ENCODE data around the gene APCS. TPM values are rescaled to one million over a fixed set of nuclear protein-coding genes. Genes with fewer than 3 reads are reported as not detected.

Gene APCS
- total RNA-seq, 4 donors from 2014 or later: not detected

DNA sequence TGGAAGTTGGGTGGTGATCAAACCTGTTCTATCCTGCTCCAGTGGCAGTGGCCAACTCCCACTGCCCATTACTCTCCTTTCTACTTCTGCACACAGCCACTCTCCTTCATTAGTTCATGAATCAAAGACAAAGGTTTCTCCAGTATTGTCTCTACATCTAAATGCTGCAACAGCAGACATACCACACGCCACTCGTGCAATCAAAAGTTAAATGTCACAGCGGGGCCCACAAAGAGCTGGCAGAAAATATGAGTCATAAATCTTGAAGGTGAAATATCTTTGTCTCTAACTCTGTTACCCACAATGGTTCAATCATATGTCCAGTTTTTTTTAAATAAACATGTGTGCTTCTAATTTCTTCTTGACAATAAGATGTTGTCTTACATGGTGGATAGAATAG lies 13.3 kb downstream of the APCS start:
- H3K27ac ChIP-seq: no peak overlapping the region
- WGBS, 2 donors: 79 to 92% methylated on average over 3 of the region's 3 CpGs
- H3K27me3 ChIP-seq: no peaks in the 10 kb centered on the region
- no peaks in the 10 kb centered on the region for H3K9me3 ChIP-seq
- TF ChIP-seq, protein P1, sequence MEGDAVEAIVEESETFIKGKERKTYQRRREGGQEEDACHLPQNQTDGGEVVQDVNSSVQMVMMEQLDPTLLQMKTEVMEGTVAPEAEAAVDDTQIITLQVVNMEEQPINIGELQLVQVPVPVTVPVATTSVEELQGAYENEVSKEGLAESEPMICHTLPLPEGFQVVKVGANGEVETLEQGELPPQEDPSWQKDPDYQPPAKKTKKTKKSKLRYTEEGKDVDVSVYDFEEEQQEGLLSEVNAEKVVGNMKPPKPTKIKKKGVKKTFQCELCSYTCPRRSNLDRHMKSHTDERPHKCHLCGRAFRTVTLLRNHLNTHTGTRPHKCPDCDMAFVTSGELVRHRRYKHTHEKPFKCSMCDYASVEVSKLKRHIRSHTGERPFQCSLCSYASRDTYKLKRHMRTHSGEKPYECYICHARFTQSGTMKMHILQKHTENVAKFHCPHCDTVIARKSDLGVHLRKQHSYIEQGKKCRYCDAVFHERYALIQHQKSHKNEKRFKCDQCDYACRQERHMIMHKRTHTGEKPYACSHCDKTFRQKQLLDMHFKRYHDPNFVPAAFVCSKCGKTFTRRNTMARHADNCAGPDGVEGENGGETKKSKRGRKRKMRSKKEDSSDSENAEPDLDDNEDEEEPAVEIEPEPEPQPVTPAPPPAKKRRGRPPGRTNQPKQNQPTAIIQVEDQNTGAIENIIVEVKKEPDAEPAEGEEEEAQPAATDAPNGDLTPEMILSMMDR (IDR thresholded peaks at IDR 0.05): no peak
- H3K4me1 ChIP-seq: no peaks in the 10 kb centered on the region
- H3K4me3 ChIP-seq (replicated peaks in 1 of 3): no peak overlapping the region
- intact Hi-C loops (cut with DNase I): no loop called here
- H3K36me3 ChIP-seq: no peaks in the 10 kb centered on the region
- DNase-seq: no peak

DNA sequence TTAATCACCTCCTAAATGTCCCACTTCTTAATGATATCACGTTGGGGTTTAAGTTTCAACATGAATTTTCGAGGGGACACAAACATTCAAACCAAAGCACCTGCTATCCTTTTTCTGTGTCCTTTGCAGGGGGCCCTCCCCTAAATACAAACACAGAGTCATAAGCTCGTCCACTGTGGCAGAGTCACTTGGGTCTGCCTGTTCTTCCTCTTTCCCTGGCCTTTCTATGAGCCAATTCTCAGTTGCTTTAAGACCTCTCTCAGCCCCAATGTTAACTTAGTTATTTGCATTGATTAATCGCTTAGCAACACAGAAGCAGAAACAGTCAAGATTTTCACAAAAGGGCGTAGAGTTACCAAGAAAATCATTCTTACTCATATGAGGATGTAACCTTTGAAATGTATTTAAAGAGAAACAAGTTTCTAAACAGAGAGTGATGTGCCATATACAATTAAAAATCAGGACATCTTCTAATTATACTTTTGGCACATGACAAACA lies 14.9 kb downstream of the APCS start:
- Histone ChIP-seq H3K27ac (no peak overlapping the region), H3K27me3 (no peaks in the 10 kb centered on the region), H3K9me3 (no peaks in the 10 kb centered on the region), H3K4me1 (no peaks in the 10 kb centered on the region), H3K36me3 (no peaks in the 10 kb centered on the region), H3K4me3 (replicated peaks in 1 of 3) (no peak overlapping the region)
- no peak for TF ChIP-seq POLR2A (IDR thresholded peaks at IDR 0.05)
- TF ChIP-seq, protein P1 (IDR thresholded peaks at IDR 0.05): no peak
- 72% methylated on average over 5 of the region's 5 CpGs for WGBS, 2 donors
- DNase-seq: no peak
- intact Hi-C loops (cut with DNase I): no loop called here

DNA sequence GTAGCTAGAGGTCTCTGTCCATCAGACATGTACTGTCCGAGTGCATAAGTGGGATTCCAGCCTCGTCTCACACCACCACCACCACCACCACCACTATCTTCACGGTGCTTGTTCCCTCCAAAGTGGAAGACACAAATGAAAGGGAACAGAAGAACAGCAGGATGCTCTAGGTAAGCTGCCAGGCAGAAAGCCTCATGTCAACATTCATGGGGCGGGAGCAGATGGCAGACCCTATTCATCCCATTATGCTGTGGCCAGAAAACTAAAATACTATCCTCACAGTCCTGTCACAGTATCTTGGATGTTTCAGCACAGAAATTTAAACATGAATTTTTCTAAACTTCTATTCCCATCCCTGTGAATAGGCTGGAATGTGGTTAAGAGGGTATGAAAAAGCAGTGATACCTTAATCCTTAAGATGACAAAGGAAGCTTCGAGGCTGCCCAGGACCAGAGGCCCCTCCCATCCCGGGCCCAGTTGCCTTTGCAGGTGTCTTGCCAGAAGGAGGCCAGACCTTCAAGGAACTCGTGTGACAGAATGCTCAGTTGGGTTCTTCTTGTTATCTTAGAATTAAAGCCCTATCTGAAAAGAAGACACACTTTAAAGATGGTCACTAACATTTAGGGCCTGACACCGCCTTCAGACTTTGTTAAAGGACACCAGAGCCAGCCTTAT lies 24.7 kb downstream of the APCS start:
- H3K27me3 ChIP-seq: no peaks in the 10 kb centered on the region
- no peak for DNase-seq
- H3K36me3 ChIP-seq: no peaks in the 10 kb centered on the region
- no peak overlapping the region for H3K4me3 ChIP-seq (replicated peaks in 1 of 3)
- no peaks in the 10 kb centered on the region for H3K4me1 ChIP-seq
- no peak overlapping the region for H3K27ac ChIP-seq
- WGBS, 2 donors: 67 to 74% methylated on average over 7 to 8 of the region's 8 CpGs
- TF ChIP-seq POLR2A (IDR thresholded peaks at IDR 0.05): no peak
- TF ChIP-seq, protein P1 (IDR thresholded peaks at IDR 0.05): no peak
- H3K9me3 ChIP-seq: no peaks in the 10 kb centered on the region
- intact Hi-C loops (cut with DNase I): no loop called here

DNA sequence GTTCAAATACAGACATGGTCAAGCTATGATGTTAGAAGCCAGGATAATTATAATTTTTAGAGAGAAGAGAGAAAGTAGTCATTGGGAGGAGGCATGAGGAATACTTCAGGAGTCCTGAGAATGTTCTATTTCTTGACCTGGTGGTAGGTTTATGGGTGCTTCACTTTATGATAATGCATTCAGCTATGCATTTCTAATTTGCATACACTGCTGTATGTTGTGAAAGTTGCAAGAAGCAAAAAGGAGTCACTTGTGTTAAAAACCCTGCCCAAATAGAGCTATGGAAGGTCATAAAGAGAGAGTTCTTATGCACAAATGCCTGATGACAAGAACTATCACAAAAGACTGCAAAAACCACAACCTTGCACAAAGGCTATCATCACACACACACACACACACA lies 45.3 kb downstream of the APCS start:
- Histone ChIP-seq H3K27ac (no peak overlapping the region), H3K9me3 (no peaks in the 10 kb centered on the region), H3K36me3 (no peaks in the 10 kb centered on the region), H3K4me1 (no peaks in the 10 kb centered on the region), H3K4me3 (replicated peaks in 1 of 3) (no peak overlapping the region), H3K27me3 (no peaks in the 10 kb centered on the region)
- DNase-seq: no peak
- TF ChIP-seq, protein P1 (IDR thresholded peaks at IDR 0.05): no peak
- TF ChIP-seq POLR2A (IDR thresholded peaks at IDR 0.05): no peak
- intact Hi-C loops (cut with DNase I): no loop called here

Other genes with a start within 250 kb of the APCS start
- not detected for gene OR10J4, start 155.6 kb upstream of the APCS start, total RNA-seq
- gene OR10J1, start 148.1 kb upstream of the APCS start, total RNA-seq: not detected
- not detected for gene OR10J5, start 51.8 kb upstream of the APCS start, total RNA-seq
- not detected for gene CRP, start 126.8 kb downstream of the APCS start, total RNA-seq
- 100 to 1,000 TPM in 2 of 4 donors, 10 to 100 TPM in 2; 97.3 to 183 (median 99.9) TPM for gene DUSP23, start 193.1 kb downstream of the APCS start, total RNA-seq
- gene FCRL6, start 214.5 kb downstream of the APCS start, total RNA-seq: 1 to 10 TPM in 1 of 4 donors, under 1 TPM in 1, not detected in 2; 0.71 to 1.1 TPM
- gene SLAMF8, start 239.0 kb downstream of the APCS start, total RNA-seq: 1 to 10 TPM; 1.6 to 6.3 (median 2.1) TPM